HG02588 (cell line): ENCODE measurements around the gene SMYD1.

Experiments
- ATAC-seq: cut with Tn5 transposase; IDR thresholded peaks from one replicate; pipeline ENCODE4 v1.9.1; 2021; ENCODE audit warnings: mild to moderate bottlenecking, moderate library complexity; ENCODE audit not compliant: unreplicated experiment

The SMYD1 gene

GRCh38 chr2:88139804-88140203, 72.2 kb downstream of the SMYD1 start:
- no peak for ATAC-seq

DNA sequence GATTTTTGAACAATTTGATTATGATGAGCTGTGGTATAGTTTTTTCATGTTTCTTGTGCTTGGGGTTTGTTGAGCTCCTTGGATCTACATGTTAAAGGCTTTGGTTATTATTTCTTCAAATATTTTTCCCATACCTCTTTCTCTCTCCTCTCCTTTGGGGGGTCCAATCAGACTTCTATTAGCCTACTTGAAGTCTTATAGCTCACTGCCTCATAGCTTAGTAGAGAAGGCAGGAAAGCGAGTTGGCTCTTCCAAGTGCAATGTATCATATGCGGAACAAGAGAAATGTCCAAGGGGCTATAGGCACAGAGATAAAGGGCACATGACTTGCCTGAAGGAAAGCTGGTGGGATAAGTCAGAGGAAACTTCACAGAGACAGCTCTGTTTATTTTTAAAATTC, 74.3 kb downstream of the SMYD1 start:
- ATAC-seq: no peak

GRCh38 chr2:88144271-88144670, 76.6 kb downstream of the SMYD1 start:
- ATAC-seq: no peak

DNA sequence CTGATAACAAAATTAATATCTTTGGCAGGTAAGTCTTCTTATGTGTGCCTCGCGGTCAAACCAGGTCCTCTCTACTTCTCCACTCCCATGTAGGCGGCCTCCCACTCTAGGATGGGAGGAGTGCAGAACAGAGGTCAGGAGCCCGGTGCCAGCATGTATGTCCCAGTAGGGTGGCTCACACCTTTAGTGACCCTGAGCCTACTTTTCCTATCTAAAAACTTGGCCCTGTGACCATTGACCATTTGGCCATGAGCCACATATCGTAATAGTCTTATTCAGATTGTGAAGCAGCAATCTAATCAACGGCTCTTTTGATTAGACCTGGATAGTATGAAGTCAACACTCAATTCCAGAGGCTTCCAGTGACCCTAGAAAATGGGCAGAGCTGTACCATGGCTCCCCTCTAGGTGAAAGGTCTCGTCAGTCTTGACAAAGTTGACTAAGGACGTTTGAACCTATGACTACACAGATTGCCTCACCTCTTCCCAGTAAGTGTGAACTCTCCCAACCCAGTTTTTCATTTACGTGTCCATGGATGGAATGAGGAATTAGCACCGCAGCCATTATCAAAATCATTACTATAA, 77.4 kb downstream of the SMYD1 start:
- no peak for ATAC-seq

GRCh38 chr2:88146590-88146989, 79.0 kb downstream of the SMYD1 start:
- no peak for ATAC-seq

- no peak for ATAC-seq
Measured at GRCh38 chr2:88147145-88147544, 79.5 kb downstream of the SMYD1 start.

DNA sequence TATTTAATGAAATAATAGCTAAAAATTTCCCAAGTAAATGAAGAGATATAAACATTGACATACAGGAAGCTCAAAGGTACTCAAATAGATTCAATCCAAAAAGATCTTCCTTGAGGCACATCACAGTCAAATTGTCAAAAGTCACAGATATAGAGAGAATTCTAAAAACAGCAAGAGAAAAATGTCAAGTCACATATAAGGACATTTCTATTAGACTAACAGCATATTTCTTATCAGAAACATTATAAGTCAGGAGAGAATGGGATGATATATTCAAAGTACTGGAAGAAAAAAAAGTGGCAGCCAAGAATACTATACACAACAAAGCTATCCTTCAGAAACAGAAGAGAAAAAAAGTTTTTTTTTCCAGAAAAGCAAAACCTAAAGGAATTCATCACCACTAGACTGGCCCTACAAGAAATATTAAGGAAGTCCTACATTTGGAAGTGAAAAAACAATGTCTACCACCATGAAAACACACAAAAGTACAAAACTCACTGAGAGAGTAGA, 81.4 kb downstream of the SMYD1 start:
- ATAC-seq: no peak

DNA sequence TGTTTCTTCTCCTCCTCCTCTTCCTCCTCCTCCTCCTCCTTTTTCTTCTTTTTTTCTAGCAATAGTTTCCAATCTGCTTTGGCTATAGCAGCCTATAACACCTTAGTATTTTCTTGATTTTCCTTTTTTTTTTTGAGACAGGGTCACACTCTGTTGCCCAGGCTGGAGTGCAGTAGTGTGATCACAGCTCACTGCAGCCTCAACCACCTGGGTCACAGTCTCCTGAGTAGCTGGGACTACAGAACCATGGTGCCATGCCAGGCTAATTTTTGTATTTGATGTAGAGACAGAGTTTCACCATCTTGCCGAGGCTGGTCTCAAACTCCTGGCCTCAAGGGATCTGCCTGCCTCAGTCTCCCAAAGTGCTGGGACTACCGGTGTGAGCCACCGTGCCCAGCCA, 91.9 kb downstream of the SMYD1 start:
- ATAC-seq: no peak

- ATAC-seq: no peak
Measured at GRCh38 chr2:88159955-88160415, 92.4 kb downstream of the SMYD1 start.

DNA sequence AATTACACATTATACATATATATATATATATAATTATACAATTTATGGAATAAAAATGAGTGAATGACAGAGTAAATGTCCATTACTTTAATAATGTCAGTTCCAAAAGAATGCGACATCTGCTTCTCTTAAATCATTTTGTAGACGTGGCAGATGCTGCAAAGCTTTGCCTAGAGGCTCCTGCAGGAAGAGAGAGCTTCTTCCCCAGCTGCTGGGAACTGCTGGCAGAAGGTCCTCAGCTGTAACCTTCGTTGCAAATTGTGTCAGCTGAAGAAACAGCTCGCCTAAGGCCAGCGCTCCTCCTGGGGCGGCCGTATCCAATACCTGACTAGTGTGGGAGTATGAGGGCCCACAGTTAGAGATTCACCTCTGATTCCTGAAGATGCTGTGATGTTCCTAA, 92.9 kb downstream of the SMYD1 start:
- ATAC-seq: no peak

DNA sequence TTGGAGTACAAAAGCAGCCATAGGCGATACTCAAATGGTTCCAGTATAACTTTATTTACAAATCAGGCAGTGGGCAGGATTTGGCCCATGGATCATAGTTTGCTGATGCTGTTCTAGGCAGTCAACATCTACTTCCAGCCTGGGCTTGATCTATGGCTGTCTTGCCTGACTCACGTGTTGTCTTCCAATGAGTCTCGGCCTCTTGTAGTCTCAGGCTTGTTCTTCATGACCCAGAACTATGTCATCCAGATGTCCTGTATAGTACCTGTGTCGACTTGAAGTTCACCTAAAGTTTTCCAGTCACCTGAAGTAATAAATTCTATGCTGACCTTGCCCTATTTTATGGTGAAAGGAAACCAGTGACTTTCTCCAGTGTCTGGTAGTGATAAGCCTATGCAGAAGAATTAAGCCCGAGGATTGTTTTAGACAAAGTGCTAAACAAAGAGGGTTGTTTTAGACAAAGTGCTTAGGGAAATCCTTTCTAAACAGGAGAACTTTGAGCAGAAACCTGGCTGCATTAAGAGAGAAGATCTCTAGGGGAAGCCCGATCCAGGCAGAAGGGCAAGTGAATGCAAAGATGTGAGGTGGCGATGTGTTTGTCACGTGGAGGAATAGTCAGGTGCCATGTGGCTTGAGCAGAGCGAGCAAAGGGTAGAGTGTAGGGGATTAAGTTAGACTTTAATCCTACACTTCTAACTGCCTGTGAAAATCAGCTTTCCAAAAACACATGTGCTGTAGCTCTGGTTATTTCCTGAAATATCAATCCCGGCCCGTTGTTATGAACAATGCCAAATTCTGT, 94.0 kb downstream of the SMYD1 start:
- no peak for ATAC-seq
